Psoas muscle (tissue), 8 donors: ENCODE measurements around the gene FIGNL1. TPM values are rescaled to one million over a fixed set of nuclear protein-coding genes. Genes with fewer than 3 reads are reported as not detected.

Experiments
- ATAC-seq, 4 donors: fragments of 200-7000 bp; cut with Tn5 transposase; one replicate each; pipeline ENCODE4 v1.9.1; 2020; ENCODE audit warnings: moderate library complexity in 3 of 4, mild to moderate bottlenecking in 2 of 4
- DNase-seq, 2 donors: peaks; one replicate each; pipeline ENCODE4 v3.0.0-alpha.2; 2020
- H3K27ac ChIP-seq: fragments of 200-600 bp; one replicate; pipeline ENCODE4 v1.8.0; 2022
- H3K27me3 ChIP-seq, 3 donors: fragments of 200-600 bp in 1 of 3; one replicate each; pipeline versions ENCODE4 v1.6.1 to v1.8.0; 2013 to 2022; ENCODE audit warnings: low read length in 2 of 3, mild to moderate bottlenecking in 2 of 3, moderate library complexity in 1 of 3; ENCODE audit not compliant: insufficient read depth in 3 of 3
- H3K36me3 ChIP-seq, 2 donors: fragments of 200-600 bp in 1 of 2; one replicate each; pipeline versions ENCODE4 v1.6.1 to v1.8.0; 2013 to 2022; ENCODE audit warnings: low read depth in 1 of 2, mild to moderate bottlenecking in 1 of 2, moderate library complexity in 1 of 2; ENCODE audit not compliant: insufficient read depth in 1 of 2
- H3K4me1 ChIP-seq: fragments of 200-600 bp; one replicate; pipeline ENCODE4 v1.8.0; 2022
- H3K4me3 ChIP-seq: fragments of 200-600 bp; one replicate; pipeline ENCODE4 v1.8.0; 2022; ENCODE audit warnings: mild to moderate bottlenecking
- H3K9me3 ChIP-seq: fragments of 200-600 bp; one replicate; pipeline ENCODE4 v1.8.0; 2022
- WGBS, 3 donors: extraction: QIAGEN DNeasy Blood & Tissue Kit; methylation state at CpG; one replicate each; pipeline versions ENCODE4 v1.1.6 to v1.1.7; 2013; 5-methylcytosine and 5-hydroxymethylcytosine counted together
- intact Hi-C, 2 donors: fragments of 100-400 bp; cut with DNase I; formaldehyde crosslinking; loops; one replicate each; pipeline versions ENCODE4 v1.11.0 to v1.14.2; 2022
- polyA plus RNA-seq, 3 donors: library from polyadenylated mRNA; stranded (reverse); fragments of 200-250 nt; gene quantifications; one replicate each; pipeline ENCODE4 v1.2.3, GENCODE V29; 2013
- total RNA-seq, 4 donors: library from RNA; stranded (reverse); fragmentation: NEBNext Ultra II Directional in 2 of 4; extraction: Animal tissue kit (Norgen Biotek cat#: 25700) in 2 of 4; gene quantifications; one replicate each; pipeline versions ENCODE4 v1.2.1 to v1.2.4, GENCODE V29; 2021 to 2023
- TF ChIP-seq, protein P1 (sequence below): fragments of 200-600 bp; IDR thresholded peaks from one replicate; pipeline ENCODE4 v1.8.0; 2022; ENCODE audit warnings: antibody characterized with exemption
- donor health status: healthy with polysubstance abuse.
- donor health status: DM: no; HTN: no; CAD: no; lungs with moderate emphysema.
- donor health status: Bipolar disorder and iron deficiency.
- donor health status: healthy.
- donor health status: DM: yes; HTN: yes; CAD: no.
- donor health status: DM: no; HTN: no; CAD: no.
- donor health status: DM: no; HTN: no; CAD: no.
- donor health status: DM: yes; HTN: yes; CAD: no.

Gene FIGNL1
- total and polyA plus RNA-seq, 7 donors: 2.7 to 13.4 (median 7.9) TPM

DNA sequence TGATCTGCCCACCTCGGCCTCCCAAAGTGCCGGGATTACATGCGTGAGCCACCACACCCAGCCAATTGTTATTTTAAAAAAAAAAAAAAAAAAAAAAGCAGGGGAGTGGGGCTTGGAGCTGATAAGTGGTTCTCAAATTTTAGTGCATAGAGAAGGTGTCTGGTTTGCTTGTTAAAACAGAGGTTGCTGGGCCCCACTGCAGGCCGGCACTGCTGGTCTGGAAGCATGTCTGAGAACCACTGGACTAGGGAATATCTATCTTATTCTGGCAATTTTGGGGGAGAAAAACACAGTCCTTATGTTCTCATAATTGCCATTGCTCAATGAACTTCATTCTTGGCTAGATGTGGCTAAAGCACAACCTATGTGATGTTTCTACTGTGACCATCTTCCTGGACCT is 19.0 kb upstream of the FIGNL1 start:
- Histone ChIP-seq H3K4me3 (no peak overlapping the region), H3K9me3 (no peaks in the 10 kb centered on the region), H3K4me1 (peaks cover 24% of the 10 kb centered on the region), H3K27me3 (no peaks in the 10 kb centered on the region), H3K36me3 (no peaks in the 10 kb centered on the region), H3K27ac (no peak overlapping the region)
- intact Hi-C loops: loop anchor here (2.0 to 5.0 kb wide), 7 partner anchors 133 to 693 kb away; no protein-coding TSS in a partner anchor
- no peak for DNase-seq
- WGBS, 3 donors: 91 to 98% (median 96%) methylated on average over 4 of the region's 4 CpGs
- TF ChIP-seq, protein P1, sequence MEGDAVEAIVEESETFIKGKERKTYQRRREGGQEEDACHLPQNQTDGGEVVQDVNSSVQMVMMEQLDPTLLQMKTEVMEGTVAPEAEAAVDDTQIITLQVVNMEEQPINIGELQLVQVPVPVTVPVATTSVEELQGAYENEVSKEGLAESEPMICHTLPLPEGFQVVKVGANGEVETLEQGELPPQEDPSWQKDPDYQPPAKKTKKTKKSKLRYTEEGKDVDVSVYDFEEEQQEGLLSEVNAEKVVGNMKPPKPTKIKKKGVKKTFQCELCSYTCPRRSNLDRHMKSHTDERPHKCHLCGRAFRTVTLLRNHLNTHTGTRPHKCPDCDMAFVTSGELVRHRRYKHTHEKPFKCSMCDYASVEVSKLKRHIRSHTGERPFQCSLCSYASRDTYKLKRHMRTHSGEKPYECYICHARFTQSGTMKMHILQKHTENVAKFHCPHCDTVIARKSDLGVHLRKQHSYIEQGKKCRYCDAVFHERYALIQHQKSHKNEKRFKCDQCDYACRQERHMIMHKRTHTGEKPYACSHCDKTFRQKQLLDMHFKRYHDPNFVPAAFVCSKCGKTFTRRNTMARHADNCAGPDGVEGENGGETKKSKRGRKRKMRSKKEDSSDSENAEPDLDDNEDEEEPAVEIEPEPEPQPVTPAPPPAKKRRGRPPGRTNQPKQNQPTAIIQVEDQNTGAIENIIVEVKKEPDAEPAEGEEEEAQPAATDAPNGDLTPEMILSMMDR: no peak
- no peak for ATAC-seq

DNA sequence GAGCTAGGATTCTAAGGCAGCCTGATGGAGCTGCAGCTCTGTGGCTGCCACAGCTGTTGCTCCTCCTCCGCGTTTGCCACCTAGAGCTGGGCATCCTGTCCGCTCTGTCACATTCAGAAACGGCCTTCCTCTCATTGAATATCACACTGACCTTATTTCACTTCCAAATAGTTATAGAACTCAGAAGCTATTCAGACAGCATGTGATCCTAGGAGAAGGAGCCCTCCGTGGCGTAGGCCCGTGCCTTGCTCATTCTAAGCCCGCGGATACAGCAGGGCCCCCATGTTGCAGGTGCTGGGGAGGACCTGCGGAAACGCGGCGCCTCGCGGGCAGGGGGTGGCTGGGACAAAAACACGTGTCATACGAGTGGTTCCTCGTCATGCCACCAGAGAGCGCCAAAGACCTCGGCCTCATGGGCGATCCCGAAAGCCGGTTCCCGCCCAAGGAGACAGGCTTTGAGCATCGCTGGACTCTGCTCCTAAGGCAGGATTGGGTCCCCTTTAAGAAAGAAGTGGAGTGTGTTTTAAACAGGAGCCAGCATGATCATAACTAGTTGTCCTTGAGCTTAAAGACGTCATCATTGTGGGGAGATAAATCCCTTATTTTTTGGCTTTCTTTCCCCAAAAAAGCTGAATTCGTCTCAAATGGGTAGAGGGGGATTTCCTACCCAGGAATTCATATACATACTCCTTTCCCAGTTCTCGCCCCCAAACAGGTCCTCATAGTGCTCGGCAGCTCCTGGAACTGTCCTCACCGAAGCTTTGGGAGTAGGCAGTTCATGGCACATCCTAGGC is 17.9 kb upstream of the FIGNL1 start:
- ATAC-seq: peak; percentile 87 to 97 (median 89)
- peak overlapping the region; percentile 53 for H3K4me3 ChIP-seq
- H3K9me3 ChIP-seq: no peaks in the 10 kb centered on the region
- WGBS, 3 donors: 6 to 10% (median 9%) methylated on average over 30 of the region's 30 CpGs
- H3K36me3 ChIP-seq: no peaks in the 10 kb centered on the region
- H3K27ac ChIP-seq: peak overlapping the region; percentile 78
- TF ChIP-seq, protein P1: peak; percentile 92
- peak; percentile 85 to 93 for DNase-seq
- intact Hi-C loops: loop anchor here (2.0 to 5.0 kb wide), 8 partner anchors 125 to 694 kb away; no protein-coding TSS in a partner anchor
- H3K4me1 ChIP-seq: peaks cover 15% of the 10 kb centered on the region
- H3K27me3 ChIP-seq: no peaks in the 10 kb centered on the region

DNA sequence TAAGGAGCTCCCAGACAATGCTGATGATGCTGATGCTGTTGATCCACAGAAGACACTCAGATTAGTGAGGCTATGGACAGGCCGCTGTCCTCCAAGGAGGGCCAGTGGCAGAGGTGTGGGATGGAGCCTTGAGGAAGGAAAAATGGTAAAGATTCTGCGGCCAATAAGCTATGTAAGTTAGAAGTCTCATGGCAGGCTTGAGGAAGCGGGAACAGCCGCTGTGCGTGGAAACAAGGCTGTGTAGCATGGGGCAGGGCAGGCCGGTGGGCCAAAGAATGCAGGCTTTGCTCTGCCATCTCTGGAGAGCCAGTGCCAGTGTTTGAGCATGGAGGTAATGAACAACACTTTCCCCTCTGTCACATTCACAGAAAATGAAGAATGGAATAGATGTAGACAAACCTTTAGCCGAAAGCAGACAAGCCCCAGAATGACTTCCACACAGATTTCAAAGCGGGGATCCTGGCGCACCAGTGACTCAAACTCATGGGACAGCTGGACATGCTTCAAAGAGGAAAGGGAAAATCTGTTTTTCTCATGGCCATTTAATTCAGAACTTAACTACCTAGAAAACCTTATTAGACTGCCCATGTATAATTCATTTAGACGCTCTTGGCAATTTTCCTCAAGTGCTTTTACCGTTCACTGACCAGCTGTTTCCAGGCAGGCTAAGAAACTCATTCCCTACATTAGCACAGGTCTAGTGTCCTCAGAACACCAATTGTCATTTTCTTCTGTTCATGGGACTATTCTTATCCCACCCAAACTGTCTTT is 16.9 kb upstream of the FIGNL1 start:
- TF ChIP-seq, protein P1: no peak
- intact Hi-C loops: loop anchor here (2.0 to 5.0 kb wide), 5 partner anchors 126 to 695 kb away; no protein-coding TSS in a partner anchor
- no peaks in the 10 kb centered on the region for H3K9me3 ChIP-seq
- 85 to 92% (median 88%) methylated on average over 11 of the region's 11 CpGs for WGBS, 3 donors
- no peaks in the 10 kb centered on the region for H3K27me3 ChIP-seq
- no peak overlapping the region for H3K4me3 ChIP-seq
- ATAC-seq (no peak), DNase-seq (no peak)
- H3K4me1 ChIP-seq: peaks cover 12% of the 10 kb centered on the region
- no peaks in the 10 kb centered on the region for H3K36me3 ChIP-seq
- H3K27ac ChIP-seq: peak overlapping the region; percentile 78

DNA sequence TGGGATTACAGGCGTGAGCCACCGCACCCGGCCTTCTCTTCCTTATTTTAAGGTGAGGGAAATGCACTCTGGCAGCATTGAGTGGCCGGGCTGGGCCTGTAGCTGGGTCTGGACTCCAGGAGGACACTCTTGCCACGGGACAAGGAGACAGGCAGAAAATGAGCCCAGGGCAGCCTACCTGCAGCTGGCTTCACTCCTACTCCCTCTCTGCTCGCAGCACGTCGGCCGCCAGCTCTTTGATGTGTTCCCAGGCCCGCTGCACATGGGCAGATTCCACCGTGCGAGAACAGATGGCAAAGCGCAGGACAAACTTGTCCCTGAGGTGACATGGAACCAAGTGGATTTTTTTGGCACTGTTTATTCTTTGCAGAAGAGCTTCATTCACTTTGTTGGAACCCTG is 12.9 kb upstream of the FIGNL1 start:
- Histone ChIP-seq H3K27me3 (no peaks in the 10 kb centered on the region), H3K4me3 (no peak overlapping the region), H3K27ac (no peak overlapping the region), H3K4me1 (peaks cover 7% of the 10 kb centered on the region), H3K9me3 (no peaks in the 10 kb centered on the region), H3K36me3 (no peaks in the 10 kb centered on the region)
- DNase-seq (no peak), ATAC-seq (no peak)
- intact Hi-C loops: no loop called here
- TF ChIP-seq, protein P1: no peak
- 90 to 95% (median 91%) methylated on average over 13 of the region's 13 CpGs for WGBS, 3 donors
